ENCODE results near the gene NKAIN4. TPM values are rescaled to one million over a fixed set of nuclear protein-coding genes. Genes with fewer than 3 reads are reported as not detected.

NKAIN4 gene
- polyA plus RNA-seq, 1 donor (not counting 4 experiments of a cell fraction or from before 2014, with no cell fraction given) = not detected

GRCh38 chr20:63257629-63258028 is 3.4 kb upstream of the NKAIN4 start:
- dilution Hi-C loops (cut with MboI; ENCODE audit: extremely low pct_ligation_motif_present, low sequenced_read_pairs) = no loop called here
- peaks cover 38% of the 10 kb centered on the region for H3K27me3 ChIP-seq (ENCODE audit: control insufficient read depth, extremely low read depth, insufficient read depth, low read length)
- FAIRE-seq = no peak

GRCh38 chr20:63256954-63257353 is 2.7 kb upstream of the NKAIN4 start:
- peaks cover 40% of the 10 kb centered on the region for H3K27me3 ChIP-seq (ENCODE audit: control insufficient read depth, extremely low read depth, insufficient read depth, low read length)
- dilution Hi-C loops (cut with MboI; ENCODE audit: extremely low pct_ligation_motif_present, low sequenced_read_pairs) = no loop called here

More at GRCh38 chr20:63257629-63258028, 3.4 kb upstream of the NKAIN4 start:
- no peaks in the 10 kb centered on the region for H3K79me2 ChIP-seq (ENCODE audit: control insufficient read depth, insufficient read depth, low read length)
- no peaks in the 10 kb centered on the region for H3K36me3 ChIP-seq (ENCODE audit: control insufficient read depth in 2 of 2, extremely low read depth in 1 of 2, insufficient read depth in 2 of 2, low read length in 2 of 2)
- no peak for TF ChIP-seq EZH2 (IDR thresholded peaks at IDR 0.05; ENCODE audit: low read length)
- TF ChIP-seq, protein P1, sequence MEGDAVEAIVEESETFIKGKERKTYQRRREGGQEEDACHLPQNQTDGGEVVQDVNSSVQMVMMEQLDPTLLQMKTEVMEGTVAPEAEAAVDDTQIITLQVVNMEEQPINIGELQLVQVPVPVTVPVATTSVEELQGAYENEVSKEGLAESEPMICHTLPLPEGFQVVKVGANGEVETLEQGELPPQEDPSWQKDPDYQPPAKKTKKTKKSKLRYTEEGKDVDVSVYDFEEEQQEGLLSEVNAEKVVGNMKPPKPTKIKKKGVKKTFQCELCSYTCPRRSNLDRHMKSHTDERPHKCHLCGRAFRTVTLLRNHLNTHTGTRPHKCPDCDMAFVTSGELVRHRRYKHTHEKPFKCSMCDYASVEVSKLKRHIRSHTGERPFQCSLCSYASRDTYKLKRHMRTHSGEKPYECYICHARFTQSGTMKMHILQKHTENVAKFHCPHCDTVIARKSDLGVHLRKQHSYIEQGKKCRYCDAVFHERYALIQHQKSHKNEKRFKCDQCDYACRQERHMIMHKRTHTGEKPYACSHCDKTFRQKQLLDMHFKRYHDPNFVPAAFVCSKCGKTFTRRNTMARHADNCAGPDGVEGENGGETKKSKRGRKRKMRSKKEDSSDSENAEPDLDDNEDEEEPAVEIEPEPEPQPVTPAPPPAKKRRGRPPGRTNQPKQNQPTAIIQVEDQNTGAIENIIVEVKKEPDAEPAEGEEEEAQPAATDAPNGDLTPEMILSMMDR (optimal IDR thresholded peaks at IDR 0.05 in 1 of 3, IDR thresholded peaks at IDR 0.05 in 1 of 3, conservative IDR thresholded peaks at IDR 0.05 in 1 of 3; ENCODE audit: extremely low read depth in 1 of 3, insufficient read depth in 2 of 3, low read length in 3 of 3) = no peak
- DNase-seq (ENCODE audit: low read depth, low spot score) = no peak
- no peak overlapping the region for H3K4me2 ChIP-seq (ENCODE audit: control insufficient read depth, extremely low read depth, insufficient read depth, low read depth, low read length)
- H3K9me1 ChIP-seq (ENCODE audit: control insufficient read depth, extremely low read depth, insufficient read depth, low read length) = no peaks in the 10 kb centered on the region
- H3K4me1 ChIP-seq (ENCODE audit: control insufficient read depth, extremely low read depth, insufficient read depth, low read length) = peaks cover 17% of the 10 kb centered on the region
- no peak overlapping the region for H3K27ac ChIP-seq (ENCODE audit: control insufficient read depth, insufficient read depth, low read length)
- H4K20me1 ChIP-seq (ENCODE audit: control insufficient read depth, extremely low read depth, insufficient read depth, low read length) = no peaks in the 10 kb centered on the region
- H3K9ac ChIP-seq (ENCODE audit: control insufficient read depth, extremely low read depth, insufficient read depth, low read length) = no peak overlapping the region
- H3K4me3 ChIP-seq (ENCODE audit: control insufficient read depth in 2 of 3, extremely low read depth in 1 of 3, insufficient read depth in 2 of 3, low read depth in 1 of 3, low read length in 3 of 3) = no peak overlapping the region
- H3K9me3 ChIP-seq (ENCODE audit: control insufficient read depth, low read depth, low read length) = no peaks in the 10 kb centered on the region
- no peak overlapping the region for H2AFZ ChIP-seq (ENCODE audit: control insufficient read depth, low read length)

More at GRCh38 chr20:63256954-63257353, 2.7 kb upstream of the NKAIN4 start:
- Histone ChIP-seq H3K9me3 (ENCODE audit: control insufficient read depth, low read depth, low read length) (no peaks in the 10 kb centered on the region), H3K36me3 (ENCODE audit: control insufficient read depth in 2 of 2, extremely low read depth in 1 of 2, insufficient read depth in 2 of 2, low read length in 2 of 2) (no peaks in the 10 kb centered on the region), H3K4me2 (ENCODE audit: control insufficient read depth, extremely low read depth, insufficient read depth, low read depth, low read length) (no peak overlapping the region), H3K9ac (ENCODE audit: control insufficient read depth, extremely low read depth, insufficient read depth, low read length) (no peak overlapping the region), H2AFZ (ENCODE audit: control insufficient read depth, low read length) (no peak overlapping the region), H3K9me1 (ENCODE audit: control insufficient read depth, extremely low read depth, insufficient read depth, low read length) (no peaks in the 10 kb centered on the region), H4K20me1 (ENCODE audit: control insufficient read depth, extremely low read depth, insufficient read depth, low read length) (no peaks in the 10 kb centered on the region), H3K4me3 (ENCODE audit: control insufficient read depth in 2 of 3, extremely low read depth in 1 of 3, insufficient read depth in 2 of 3, low read depth in 1 of 3, low read length in 3 of 3) (no peak overlapping the region), H3K79me2 (ENCODE audit: control insufficient read depth, insufficient read depth, low read length) (no peaks in the 10 kb centered on the region), H3K27ac (ENCODE audit: control insufficient read depth, insufficient read depth, low read length) (no peak overlapping the region), H3K4me1 (ENCODE audit: control insufficient read depth, extremely low read depth, insufficient read depth, low read length) (peaks cover 17% of the 10 kb centered on the region)
- FAIRE-seq = no peak
- DNase-seq (ENCODE audit: low read depth, low spot score) = no peak
- no peak for TF ChIP-seq EZH2 (IDR thresholded peaks at IDR 0.05; ENCODE audit: low read length)
- TF ChIP-seq, protein P1 (optimal IDR thresholded peaks at IDR 0.05 in 1 of 3, IDR thresholded peaks at IDR 0.05 in 1 of 3, conservative IDR thresholded peaks at IDR 0.05 in 1 of 3; ENCODE audit: extremely low read depth in 1 of 3, insufficient read depth in 2 of 3, low read length in 3 of 3) = no peak

All from keratinocyte (primary cell).